GM18499 (cell line): Measurements from ENCODE around the gene SRRM2.

Experiments
- ATAC-seq: cut with Tn5 transposase; IDR thresholded peaks from one replicate; pipeline ENCODE4 v1.9.1; 2021; ENCODE audit warnings: moderate number of reproducible peaks; ENCODE audit not compliant: insufficient read depth, unreplicated experiment

The SRRM2 gene

GRCh38 chr16:2737238-2737605 is 15.2 kb upstream of the SRRM2 start:
- no peak for ATAC-seq

GRCh38 chr16:2737895-2738418 is 14.5 kb upstream of the SRRM2 start:
- no peak for ATAC-seq

DNA sequence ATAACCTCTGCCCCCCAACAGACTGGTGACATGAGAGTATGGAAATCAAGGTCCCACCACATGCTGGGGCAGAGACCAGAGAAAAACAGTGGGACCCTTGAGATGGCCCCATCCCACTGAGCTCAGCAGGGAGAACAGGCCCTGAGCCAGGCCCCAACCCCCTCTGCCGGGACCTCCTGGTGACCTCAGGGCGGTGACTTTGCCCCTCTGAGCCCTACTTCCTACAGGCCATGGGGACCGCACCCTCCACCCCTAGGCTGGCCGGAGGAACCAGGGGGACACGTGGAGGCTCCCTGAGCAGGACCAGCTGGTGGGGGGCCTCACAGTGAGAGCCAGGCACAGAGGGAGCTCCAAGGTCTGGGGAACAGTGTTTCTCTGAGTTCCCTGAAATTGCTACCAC is 13.8 kb upstream of the SRRM2 start:
- no peak for ATAC-seq

DNA sequence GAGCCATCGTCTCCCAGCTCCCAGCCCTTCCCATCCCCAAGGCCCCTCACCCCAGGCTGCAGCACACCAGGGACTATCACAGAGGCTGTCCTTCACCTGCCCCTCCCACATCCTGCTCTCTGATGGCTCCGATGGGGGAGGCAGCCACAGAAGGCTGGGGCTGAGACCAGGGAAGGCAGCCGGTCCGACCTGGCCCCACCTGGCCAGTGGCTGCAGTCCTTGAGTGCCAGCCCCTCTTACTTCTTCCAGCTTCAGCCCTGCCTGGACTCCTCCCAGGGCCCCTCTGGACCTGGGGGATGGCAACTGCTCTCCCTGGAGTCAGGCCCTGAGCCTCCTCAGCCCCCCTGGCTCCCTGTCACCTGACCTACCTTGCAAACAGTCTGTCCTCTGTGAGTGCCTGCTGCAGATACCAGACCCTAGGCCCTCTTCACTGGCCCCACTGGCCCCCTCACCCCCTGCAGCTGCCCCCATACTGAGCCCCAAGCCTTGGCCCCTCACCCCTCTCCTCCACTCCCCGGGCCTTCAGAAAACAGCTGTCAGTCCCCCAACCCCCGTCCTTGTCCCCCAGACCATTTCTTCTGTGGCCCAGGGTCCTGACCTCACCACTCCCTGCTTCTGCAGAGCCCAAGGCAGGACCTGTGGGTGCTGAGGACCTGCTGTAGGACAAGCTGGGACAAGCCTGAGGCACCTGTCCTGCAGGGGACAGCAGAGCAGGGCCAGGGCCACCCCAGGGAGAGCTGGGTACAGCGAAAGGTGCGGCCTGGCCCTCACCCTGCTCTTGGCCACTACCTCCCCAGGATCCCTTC is 12.6 kb upstream of the SRRM2 start:
- ATAC-seq, result no peak

DNA sequence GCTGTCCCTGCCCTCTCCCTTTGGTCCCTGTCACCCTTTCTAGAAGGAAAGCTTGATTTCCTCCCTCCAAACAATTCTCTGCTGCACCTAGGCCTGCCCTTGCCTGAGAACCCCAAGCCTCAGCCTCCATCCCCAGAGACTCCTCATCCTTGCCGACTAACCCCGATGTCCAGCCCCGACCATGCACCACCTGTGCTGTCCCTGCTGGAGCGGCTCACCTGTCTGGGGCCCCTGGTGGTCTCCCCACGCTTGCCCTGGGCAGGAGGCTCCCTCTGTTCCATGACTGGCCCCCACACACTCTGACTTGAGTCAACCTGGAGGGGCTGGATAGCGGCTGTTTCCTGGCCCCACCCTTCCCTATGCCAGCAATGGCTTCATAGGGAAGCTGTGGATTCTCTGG is 12.0 kb upstream of the SRRM2 start:
- no peak for ATAC-seq

- ATAC-seq, result no peak
Observed at GRCh38 chr16:2741168-2741567, 11.3 kb upstream of the SRRM2 start.

GRCh38 chr16:2742323-2743006 is 10.0 kb upstream of the SRRM2 start:
- no peak for ATAC-seq

DNA sequence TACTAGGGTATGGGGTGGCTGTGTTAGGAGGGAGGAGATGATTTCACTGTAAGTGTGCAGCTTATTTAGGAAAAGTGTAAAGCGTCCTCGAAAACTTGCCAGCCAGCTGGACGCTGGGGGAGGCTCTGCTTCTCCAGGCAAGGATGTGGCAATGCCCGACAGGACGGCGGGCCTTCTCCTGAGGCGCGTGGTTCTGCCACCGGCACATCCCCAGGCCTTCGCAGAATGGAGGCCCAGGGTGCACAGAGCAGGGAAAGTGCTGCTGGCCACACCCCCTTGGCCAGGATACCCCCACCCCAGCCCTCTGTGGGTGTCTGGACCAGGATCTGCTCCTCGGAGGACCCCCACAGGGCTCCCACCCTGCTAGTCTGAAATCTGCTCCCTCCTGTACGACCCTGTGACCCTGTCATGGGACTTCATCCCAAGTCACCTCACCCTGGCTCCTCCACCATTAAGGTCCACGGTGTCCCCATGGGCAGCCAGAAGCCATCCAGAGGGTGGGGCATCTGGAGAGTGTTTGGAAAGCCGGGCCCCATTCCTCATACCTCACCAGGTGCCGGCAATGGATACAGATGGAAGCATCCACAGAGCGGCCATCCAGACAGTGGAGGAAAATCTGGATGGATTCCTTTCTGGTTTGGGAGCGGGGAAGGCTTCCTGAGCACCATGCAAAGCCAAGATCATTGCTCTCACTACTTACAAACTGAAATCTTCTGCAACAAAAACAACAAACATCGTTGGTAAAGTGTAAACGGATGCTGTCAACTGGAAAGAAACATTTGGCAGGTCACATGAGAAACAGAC is 9.2 kb upstream of the SRRM2 start:
- ATAC-seq, result no peak

DNA sequence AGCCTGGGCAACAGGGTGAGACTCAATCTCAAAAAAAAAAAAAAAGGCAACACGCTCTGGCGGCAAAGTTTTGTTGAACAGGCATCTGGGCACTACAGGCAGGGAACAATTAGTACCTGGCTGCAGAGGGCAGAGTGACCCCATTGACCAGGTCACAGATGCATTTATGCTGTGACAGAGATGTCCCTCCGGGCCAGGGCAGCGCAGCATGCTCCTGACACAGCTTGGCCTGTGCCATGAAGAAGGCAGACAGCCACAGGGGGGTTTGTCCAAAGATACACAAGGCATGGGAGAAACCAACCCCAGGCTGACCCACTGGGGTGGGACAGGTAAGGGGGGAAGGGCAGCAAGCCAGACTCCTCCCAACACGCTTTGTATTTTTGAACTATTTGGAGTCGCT is 7.7 kb upstream of the SRRM2 start:
- no peak for ATAC-seq

DNA sequence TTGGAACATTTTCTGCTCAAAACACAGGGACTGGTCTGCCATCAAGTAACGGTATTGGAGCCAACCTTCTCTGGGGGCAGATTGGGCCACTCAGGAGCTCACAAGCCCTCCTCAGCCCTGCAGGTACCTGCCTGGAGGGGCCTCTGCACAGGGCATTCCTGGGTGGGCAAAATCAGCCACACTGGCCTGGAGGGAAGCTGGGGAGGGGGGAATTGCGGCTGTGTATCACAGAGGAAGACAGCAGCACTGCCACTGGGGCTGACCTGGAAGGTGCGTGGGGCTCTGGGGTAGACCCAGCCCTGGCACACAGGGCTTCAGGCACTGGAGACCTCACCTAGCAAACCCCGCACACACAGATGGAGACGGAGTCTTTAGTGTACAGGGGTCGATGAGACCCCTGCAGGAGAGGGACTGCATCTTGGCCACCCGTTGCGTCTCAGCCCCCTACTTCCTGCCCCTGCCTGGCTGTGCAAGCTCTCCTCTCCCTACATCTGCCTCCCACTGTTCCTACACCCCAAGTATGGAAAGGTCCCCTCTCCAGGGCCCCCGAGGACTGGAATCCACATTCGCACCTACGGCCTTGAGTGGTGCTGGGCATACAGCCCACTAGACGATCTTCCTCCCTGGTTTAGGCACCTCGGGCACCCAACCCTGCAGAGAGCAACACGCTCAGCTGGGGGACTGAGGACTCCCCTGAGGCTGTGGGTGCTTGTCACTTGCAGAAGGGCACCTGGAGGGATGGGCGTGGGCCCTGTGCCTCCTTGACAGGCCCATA is 7.1 kb upstream of the SRRM2 start:
- ATAC-seq, result no peak

GRCh38 chr16:2745961-2746360 is 6.5 kb upstream of the SRRM2 start:
- ATAC-seq, result no peak

- no peak for ATAC-seq
Observed at GRCh38 chr16:2748757-2749455, 3.5 kb upstream of the SRRM2 start.

GRCh38 chr16:2749476-2749875 is 3.0 kb upstream of the SRRM2 start:
- no peak for ATAC-seq

DNA sequence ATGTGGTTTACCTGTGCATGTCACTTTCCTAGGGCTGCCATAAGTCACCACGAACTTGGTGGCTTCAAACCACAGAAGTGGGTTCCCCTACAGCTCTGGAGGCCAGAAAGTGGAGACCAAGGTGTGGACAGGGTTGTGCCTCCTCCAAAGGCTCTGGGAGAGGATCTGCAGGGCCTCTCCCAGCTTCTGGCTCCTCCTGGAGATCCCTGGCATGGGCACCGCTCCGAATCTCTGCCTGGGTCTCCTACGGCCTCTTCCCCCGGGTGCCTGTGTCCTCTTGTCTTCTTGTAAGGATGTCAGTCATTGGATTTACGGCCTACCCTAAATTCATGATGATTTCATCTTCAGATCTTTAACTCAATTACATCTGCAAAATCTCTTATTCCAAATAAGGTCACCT is 2.5 kb upstream of the SRRM2 start:
- ATAC-seq, result no peak

DNA sequence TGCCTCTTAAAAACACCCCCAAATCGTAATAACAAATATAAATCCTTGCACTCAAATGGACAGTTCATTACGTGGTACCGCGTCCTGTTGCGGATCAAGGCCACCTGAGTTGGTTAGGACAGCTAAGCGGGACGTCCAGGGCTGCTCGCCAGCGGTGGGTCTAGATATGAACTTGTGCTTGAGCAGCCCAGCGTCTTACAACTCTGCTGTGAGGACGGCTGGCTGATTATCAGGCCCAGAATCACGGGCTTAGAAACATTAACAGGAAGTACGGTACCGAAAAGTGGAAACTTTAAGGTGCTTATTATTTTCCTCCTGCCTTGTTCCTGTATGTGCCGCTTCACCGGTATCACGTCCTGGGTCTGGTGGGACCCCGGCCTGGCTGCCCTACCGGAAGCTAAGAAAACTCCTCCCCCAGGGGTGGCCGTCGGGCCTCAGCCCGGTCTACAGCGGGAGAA is 832 bp upstream of the SRRM2 start:
- ATAC-seq, result no peak

DNA sequence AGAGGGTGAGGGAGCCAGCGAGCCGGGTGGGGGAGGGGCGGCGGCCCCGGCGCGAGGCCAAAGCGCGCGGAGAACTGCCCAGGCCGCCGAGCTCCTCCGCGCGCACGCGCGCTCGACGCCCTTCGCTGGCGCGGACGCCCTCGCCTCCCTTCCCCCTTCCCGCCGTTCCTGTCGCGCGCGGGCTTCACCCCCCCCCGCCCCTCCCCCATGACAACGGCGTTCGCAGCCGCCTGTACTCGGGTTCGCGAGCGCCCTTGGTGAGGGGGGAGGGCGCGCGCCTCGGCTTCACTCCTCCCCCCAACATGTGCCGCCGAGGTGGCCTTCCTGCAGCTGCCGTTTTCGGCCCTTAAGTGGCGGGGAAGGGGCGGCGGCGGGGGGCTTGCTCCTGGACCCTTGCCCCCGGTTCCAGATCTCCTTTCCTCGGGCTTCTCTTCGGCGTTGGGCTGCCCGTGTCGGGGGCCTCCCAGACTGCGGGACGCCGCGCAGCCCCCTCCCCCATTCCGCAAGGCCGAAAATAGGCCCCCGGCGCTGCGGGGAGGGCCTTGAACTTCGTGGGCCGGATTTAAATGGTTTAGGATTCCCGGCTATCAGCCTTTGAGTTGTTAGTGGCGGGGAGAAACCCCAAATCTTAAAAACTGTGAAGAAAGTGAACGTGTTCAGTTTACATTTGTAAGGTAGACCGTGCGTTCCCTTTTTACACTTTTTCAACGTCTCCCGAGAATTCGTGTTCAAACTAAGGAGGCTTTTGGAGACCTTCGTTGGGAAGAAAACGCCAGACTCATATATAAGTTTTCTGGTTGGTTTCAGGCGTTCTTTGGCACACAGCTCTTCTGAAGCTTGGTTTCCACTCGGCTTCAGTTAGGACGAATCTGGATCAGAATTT is 653 bp downstream of the SRRM2 start:
- no peak for ATAC-seq

- ATAC-seq, result no peak
Observed at GRCh38 chr16:2753733-2754020, 1.2 kb downstream of the SRRM2 start.

- no peak for ATAC-seq
Observed at GRCh38 chr16:2755158-2755557, 2.7 kb downstream of the SRRM2 start.
